Measurements from ENCODE around the gene PGPEP1. TPM values are rescaled to one million over a fixed set of nuclear protein-coding genes. Genes with fewer than 3 reads are reported as not detected.

The PGPEP1 gene
- total and polyA plus RNA-seq, 10 of the 15 experiments (the other 5 are each of a cell fraction or from before 2014, with no cell fraction given), result 13.8 to 39.4 (median 17.0) TPM

- ATAC-seq (no peak), FAIRE-seq (peak; percentile 44)
- SMC1A ChIA-PET (ENCODE audit: uncharacterized antibody, unreplicated experiment), result interaction anchor here (0.9 to 3.8 kb wide), 8 partner anchors 8 to 116 kb away, joined by 3 to 84 read pairs (median 4); partner anchors contain the start of gene JUND
Observed at GRCh38 chr19:18320865-18321733, 19.3 kb upstream of the PGPEP1 start.

More at GRCh38 chr19:18320865-18321733, 19.3 kb upstream of the PGPEP1 start:
- Histone ChIP-seq H3K4me1 (ENCODE audit: control insufficient read depth, insufficient read depth, low read length) (peaks cover 37% of the 10 kb centered on the region), H2AFZ (ENCODE audit: control insufficient read depth, low read depth, low read length) (no peak overlapping the region), H3K36me3 (ENCODE audit: control insufficient read depth in 2 of 2, insufficient read depth in 2 of 2, low read length in 1 of 2) (peaks cover 2 to 3% of the 10 kb centered on the region in 2 experiments; a peak in 3 of 4 replicates), H3K9ac (ENCODE audit: control insufficient read depth, insufficient read depth, low read length) (peak overlapping the region; percentile 75; the same call in 1 of the 2 replicates), H3K4me3 (peak overlapping the region; percentile 86), H3K4me2 (ENCODE audit: control insufficient read depth, insufficient read depth) (peak overlapping the region; percentile 32), H3K27me3 (replicated peaks in 1 of 2; ENCODE audit: control insufficient read depth in 2 of 2, insufficient read depth in 2 of 2, low read length in 1 of 2) (no peaks in the 10 kb centered on the region), H3K27ac (ENCODE audit: control insufficient read depth, insufficient read depth) (no peak overlapping the region; the same call in 1 of the 2 replicates), H4K20me1 (ENCODE audit: control insufficient read depth, insufficient read depth) (no peaks in the 10 kb centered on the region), H3K9me3 (replicated peaks; ENCODE audit: control insufficient read depth, insufficient read depth, low read length) (no peaks in the 10 kb centered on the region; the same call in 2 of the 3 replicates), H3K79me2 (ENCODE audit: control insufficient read depth, insufficient read depth, low read length) (peaks cover 45% of the 10 kb centered on the region)
- intact Hi-C loops (cut with micrococcal nuclease; ENCODE audit: unreplicated experiment) (no loop called here), in situ Hi-C loops (cut with MboI) (loop anchor here (5.0 kb wide), 1 partner anchor 44 kb away; no protein-coding TSS in a partner anchor)
- 86% methylated on average over 13 of the region's 14 CpGs for WGBS (ENCODE audit: insufficient coverage, insufficient replicate concordance, low lambda C conversion rate, missing lambda C conversion rate)
- BruUV-seq (replicated peaks), result no TSS peak
- RAD21 ChIA-PET (ENCODE audit: unreplicated experiment), result interaction anchor here (1.2 to 6.0 kb wide), 4 partner anchors 16 to 41 kb away, joined by 5 to 167 read pairs (median 22); partner anchors contain the start of gene JUND
- POLR2A ChIA-PET, result interaction anchor here (0.9 to 4.0 kb wide), 7 partner anchors 17 to 117 kb away, joined by 3 to 179 read pairs (median 13); partner anchors contain the start of genes JUND and RAB3A
- TF ChIP-seq MXI1 (IDR thresholded peaks at IDR 0.05; ENCODE audit: low read depth, low read length) (0 out of 2 replicates have a peak, but pooled peaks have one; percentile 22), SRF (IDR thresholded peaks at IDR 0.05; ENCODE audit: low read depth in 2 of 2, low read length in 2 of 2) (no peak), MLLT1 (IDR thresholded peaks at IDR 0.05) (no peak)
- CTCF ChIA-PET, result interaction anchor here (0.6 to 3.8 kb wide), 12 partner anchors 8 to 162 kb away, joined by 3 to 178 read pairs (median 4); partner anchors contain the start of gene JUND
- no peak for DNase-seq (ENCODE audit: low read depth, low spot score)
